HG03103 (cell line): Measurements from ENCODE around the gene FANCI.

ENCODE experiments used
- ATAC-seq: cut with Tn5 transposase; IDR thresholded peaks from one replicate; pipeline ENCODE4 v1.9.1; 2021; ENCODE audit warnings: low read depth; ENCODE audit not compliant: unreplicated experiment

FANCI gene

GRCh38 chr15:89243691-89244573, at the start of gene FANCI:
TSS of gene FANCI (plus strand) at chr15:89243979. CDS start at chr15:89247648, 3,669 bp downstream.
- ATAC-seq = peak; percentile 88

- no peak for ATAC-seq
Measured at GRCh38 chr15:89194608-89195007, 49.2 kb upstream of the FANCI start.

GRCh38 chr15:89195836-89196235, 47.9 kb upstream of the FANCI start:
- ATAC-seq = no peak

GRCh38 chr15:89196241-89196640, 47.5 kb upstream of the FANCI start:
- no peak for ATAC-seq

- ATAC-seq = no peak
Measured at GRCh38 chr15:89196994-89197393, 46.8 kb upstream of the FANCI start.

- no peak for ATAC-seq
Measured at GRCh38 chr15:89197503-89197971, 46.2 kb upstream of the FANCI start.

- ATAC-seq = no peak
Measured at GRCh38 chr15:89198196-89198595, 45.6 kb upstream of the FANCI start.

GRCh38 chr15:89198934-89199333, 44.8 kb upstream of the FANCI start:
- no peak for ATAC-seq

GRCh38 chr15:89199746-89200145, 44.0 kb upstream of the FANCI start:
- no peak for ATAC-seq

GRCh38 chr15:89200182-89200581, 43.6 kb upstream of the FANCI start:
- no peak for ATAC-seq

GRCh38 chr15:89201465-89202005, 42.2 kb upstream of the FANCI start:
- no peak for ATAC-seq

GRCh38 chr15:89203705-89204273, 40.0 kb upstream of the FANCI start:
- ATAC-seq = no peak

GRCh38 chr15:89205991-89206585, 37.7 kb upstream of the FANCI start:
- no peak for ATAC-seq

- peak; percentile 80 for ATAC-seq
Measured at GRCh38 chr15:89206908-89207331, 36.9 kb upstream of the FANCI start.

- no peak for ATAC-seq
Measured at GRCh38 chr15:89208256-89208655, 35.5 kb upstream of the FANCI start.

GRCh38 chr15:89209057-89209456, 34.7 kb upstream of the FANCI start:
- ATAC-seq = no peak

- ATAC-seq = no peak
Measured at GRCh38 chr15:89211678-89212170, 32.1 kb upstream of the FANCI start.

GRCh38 chr15:89215627-89216026, 28.2 kb upstream of the FANCI start:
- ATAC-seq = no peak

GRCh38 chr15:89217031-89217430, 26.7 kb upstream of the FANCI start:
- ATAC-seq = no peak

GRCh38 chr15:89217686-89218376, 25.9 kb upstream of the FANCI start:
- no peak for ATAC-seq
